Central memory CD4-positive, alpha-beta T cell (primary cell): ENCODE measurements around the gene BORCS6.
A peak's percentile ranks its signal among the peaks of the same experiment; 100 is the strongest.

Experiments used
- DNase-seq: peaks from one replicate; pipeline ENCODE4 v3.0.0; 2022

The BORCS6 gene

GRCh38 chr17:8141741-8142140 is 48.2 kb downstream of the BORCS6 start:
- DNase-seq = no peak

GRCh38 chr17:8141045-8141444 is 48.9 kb downstream of the BORCS6 start:
- DNase-seq = no peak

- DNase-seq = no peak
Measured at GRCh38 chr17:8140065-8141029, 49.6 kb downstream of the BORCS6 start.

- DNase-seq = peak; percentile 92
Measured at GRCh38 chr17:8138672-8139371, 51.2 kb downstream of the BORCS6 start.

GRCh38 chr17:8138374-8138671 is 51.7 kb downstream of the BORCS6 start:
- DNase-seq = no peak
